CD4-positive, alpha-beta T cell (primary cell): ENCODE measurements around the gene ADGRL3. TPM values are rescaled to one million over a fixed set of nuclear protein-coding genes. Genes with fewer than 3 reads are reported as not detected.

ENCODE experiments used
- ATAC-seq: fragments of 200-7000 bp; cut with Tn5 transposase; one replicate; pipeline ENCODE4 v1.10.0; 2022; ENCODE audit warnings: mild to moderate bottlenecking; ENCODE audit not compliant: poor library complexity
- CTCF ChIA-PET: fragments of 350-600 bp; sonication (Branson Sonifier 250); formaldehyde crosslinking; loops from one replicate; lab custom pipeline; 2021; ENCODE audit warnings: antibody characterized with exemption, inconsistent platforms; lab: Charles Lee
- POLR2A ChIA-PET: fragments of 350-600 bp; sonication (Branson Sonifier 250); formaldehyde crosslinking; loops from one replicate; lab custom pipeline; 2021; ENCODE audit warnings: antibody characterized with exemption, inconsistent platforms; lab: Charles Lee
- DNase-seq, 14 experiments: peaks; one replicate each; pipeline ENCODE4 v3.0.0-alpha.2; 2013 to 2020; ENCODE audit warnings: mixed read lengths in 2 of 14
- H3K27ac ChIP-seq, 2 donors: one replicate each; pipeline versions ENCODE4 v1.5.1 to v1.7.0; 2013; ENCODE audit warnings: low read length in 2 of 2, low read depth in 1 of 2, mild to moderate bottlenecking in 1 of 2
- H3K27me3 ChIP-seq, 2 experiments: 1 replicate in 1 of 2; 2 replicates in 1 of 2; pipeline versions ENCODE4 v1.6.1 to v1.7.0; 2013; ENCODE audit warnings: low read length in 2 of 2, control low read depth in 1 of 2, mild to moderate bottlenecking in 1 of 2, moderate library complexity in 1 of 2; ENCODE audit not compliant: insufficient read depth in 2 of 2, control insufficient read depth in 1 of 2
- H3K36me3 ChIP-seq: one replicate; pipeline ENCODE4 v1.6.1; 2013; ENCODE audit warnings: low read length, control low read depth; ENCODE audit not compliant: insufficient read depth
- H3K4me1 ChIP-seq: one replicate; pipeline ENCODE4 v1.6.1; 2013; ENCODE audit warnings: low read length, control low read depth; ENCODE audit not compliant: insufficient read depth
- H3K4me3 ChIP-seq: one replicate; pipeline ENCODE4 v1.5.1; 2013; ENCODE audit warnings: mild to moderate bottlenecking, low read length, moderate library complexity
- H3K9me3 ChIP-seq, 2 experiments: 1 replicate in 1 of 2; 2 replicates in 1 of 2; pipeline versions ENCODE4 v1.6.1 to v1.7.0; 2013; ENCODE audit warnings: low read length in 2 of 2, mild to moderate bottlenecking in 2 of 2, control low read depth in 1 of 2, moderate library complexity in 1 of 2; ENCODE audit not compliant: control insufficient read depth in 1 of 2, insufficient read depth in 1 of 2
- H3K27ac Mint-ChIP-seq: one replicate; pipeline ENCODE4 v1.8.0; 2020; ENCODE audit warnings: mixed read lengths
- H3K27me3 Mint-ChIP-seq: one replicate; pipeline ENCODE4 v1.8.0; 2021; ENCODE audit warnings: mixed read lengths
- H3K36me3 Mint-ChIP-seq: one replicate; pipeline ENCODE4 v1.8.0; 2021; ENCODE audit warnings: low read depth, mixed read lengths
- H3K4me1 Mint-ChIP-seq: one replicate; pipeline ENCODE4 v1.8.0; 2021; ENCODE audit warnings: low read depth, mixed read lengths
- H3K4me3 Mint-ChIP-seq: one replicate; pipeline ENCODE4 v1.8.0; 2020; ENCODE audit warnings: mild to moderate bottlenecking, mixed read lengths
- H3K9me3 Mint-ChIP-seq: one replicate; pipeline ENCODE4 v1.8.0; 2020; ENCODE audit warnings: mixed read lengths
- CTCF ChIP-seq: fragments of 200-600 bp; IDR thresholded peaks from one replicate; pipeline ENCODE4 v1.8.0; 2022; ENCODE audit warnings: antibody characterized with exemption, mild to moderate bottlenecking
- intact Hi-C, 2 experiments: fragments of 100-400 bp; cut with DNase I in 1 of 2; cut with micrococcal nuclease in 1 of 2; formaldehyde crosslinking; loops; one replicate each; pipeline versions ENCODE4 v1.15.1 to v1.9.0; 2023 to 2025; cut with DNase I, micrococcal nuclease
- total RNA-seq, 174 experiments: library from RNA in 2 of 174; stranded (reverse) in 2 of 174; gene quantifications; one replicate each; pipeline ENCODE4 v1.2.3 and lab custom pipeline; 2021 to 2026

Gene ADGRL3
- total RNA-seq, 2 experiments from 2014 or later = not detected

GRCh38 chr4:61214680-61215079, 14.6 kb downstream of the ADGRL3 start:
- H3K27me3 Mint-ChIP-seq = no peaks in the 10 kb centered on the region
- DNase-seq (no peak), ATAC-seq (no peak)
- peaks cover 2% of the 10 kb centered on the region for H3K9me3 Mint-ChIP-seq
- no peak overlapping the region for H3K4me3 Mint-ChIP-seq
- Histone ChIP-seq H3K36me3 (no peaks in the 10 kb centered on the region), H3K27ac (no peak overlapping the region), H3K4me1 (no peaks in the 10 kb centered on the region), H3K4me3 (no peak overlapping the region), H3K9me3 (peaks cover 0 to 6% of the 10 kb centered on the region in 2 experiments), H3K27me3 (no peaks in the 10 kb centered on the region)
- H3K27ac Mint-ChIP-seq = no peak overlapping the region
- CTCF ChIA-PET = no interaction called here
- POLR2A ChIA-PET = no interaction called here
- H3K4me1 Mint-ChIP-seq = no peaks in the 10 kb centered on the region
- H3K36me3 Mint-ChIP-seq = no peaks in the 10 kb centered on the region
- intact Hi-C loops = no loop called here
- no peak for TF ChIP-seq CTCF

- Mint-ChIP-seq H3K4me3 (no peak overlapping the region), H3K36me3 (no peaks in the 10 kb centered on the region), H3K9me3 (peaks cover 2% of the 10 kb centered on the region), H3K27me3 (no peaks in the 10 kb centered on the region), H3K27ac (no peak overlapping the region), H3K4me1 (no peaks in the 10 kb centered on the region)
- POLR2A ChIA-PET = no interaction called here
- CTCF ChIA-PET = no interaction called here
- Histone ChIP-seq H3K36me3 (no peaks in the 10 kb centered on the region), H3K4me3 (no peak overlapping the region), H3K9me3 (peaks cover 0 to 9% of the 10 kb centered on the region in 2 experiments), H3K4me1 (no peaks in the 10 kb centered on the region), H3K27me3 (no peaks in the 10 kb centered on the region), H3K27ac (no peak overlapping the region)
- ATAC-seq (no peak), DNase-seq (no peak)
- TF ChIP-seq CTCF = no peak
- intact Hi-C loops = no loop called here
Observed at GRCh38 chr4:61217222-61217621, 17.1 kb downstream of the ADGRL3 start.

- H3K27ac ChIP-seq = no peak overlapping the region
- Mint-ChIP-seq H3K4me1 (no peaks in the 10 kb centered on the region), H3K4me3 (no peak overlapping the region), H3K27me3 (no peaks in the 10 kb centered on the region), H3K27ac (no peak overlapping the region), H3K36me3 (no peaks in the 10 kb centered on the region), H3K9me3 (peaks cover 4% of the 10 kb centered on the region)
- H3K36me3 ChIP-seq = no peaks in the 10 kb centered on the region
- no peak for ATAC-seq
- intact Hi-C loops = no loop called here
- no peaks in the 10 kb centered on the region for H3K27me3 ChIP-seq
- no peak for DNase-seq
- ChIA-PET POLR2A (no interaction called here), CTCF (no interaction called here)
- TF ChIP-seq CTCF = no peak
- H3K4me3 ChIP-seq = no peak overlapping the region
- H3K9me3 ChIP-seq = peaks cover 0 to 6% of the 10 kb centered on the region in 2 experiments
- no peaks in the 10 kb centered on the region for H3K4me1 ChIP-seq
Observed at GRCh38 chr4:61220556-61220955, 20.4 kb downstream of the ADGRL3 start.
